KOPT-K1 (cell line): ENCODE measurements around the gene SRCIN1.

Experiments used
- H3K27ac ChIP-seq: fragments of 200-600 bp; sonication (generic); 2 replicates; pipeline ENCODE4 v1.5.1; 2016; ENCODE audit warnings: antibody characterized with exemption, mild to moderate bottlenecking, low read depth, low read length; ENCODE audit not compliant: poor library complexity, severe bottlenecking
- H3K36me3 ChIP-seq: fragments of 200-600 bp; sonication (generic); 2 replicates; pipeline ENCODE4 v1.5.1; 2017; ENCODE audit warnings: antibody characterized with exemption, mild to moderate bottlenecking, low read length, moderate library complexity; ENCODE audit not compliant: insufficient read depth
- H3K9me3 ChIP-seq: fragments of 200-600 bp; sonication (generic); 2 replicates; pipeline ENCODE4 v1.5.1; 2017; ENCODE audit warnings: antibody characterized with exemption, low read length, mild to moderate bottlenecking; ENCODE audit not compliant: insufficient read depth, poor library complexity, severe bottlenecking

The SRCIN1 gene

GRCh38 chr17:38606646-38607611, 1.2 kb upstream of the SRCIN1 start:
- Histone ChIP-seq H3K9me3 (peaks cover 7% of the 10 kb centered on the region), H3K36me3 (no peaks in the 10 kb centered on the region), H3K27ac (no peak overlapping the region)

DNA sequence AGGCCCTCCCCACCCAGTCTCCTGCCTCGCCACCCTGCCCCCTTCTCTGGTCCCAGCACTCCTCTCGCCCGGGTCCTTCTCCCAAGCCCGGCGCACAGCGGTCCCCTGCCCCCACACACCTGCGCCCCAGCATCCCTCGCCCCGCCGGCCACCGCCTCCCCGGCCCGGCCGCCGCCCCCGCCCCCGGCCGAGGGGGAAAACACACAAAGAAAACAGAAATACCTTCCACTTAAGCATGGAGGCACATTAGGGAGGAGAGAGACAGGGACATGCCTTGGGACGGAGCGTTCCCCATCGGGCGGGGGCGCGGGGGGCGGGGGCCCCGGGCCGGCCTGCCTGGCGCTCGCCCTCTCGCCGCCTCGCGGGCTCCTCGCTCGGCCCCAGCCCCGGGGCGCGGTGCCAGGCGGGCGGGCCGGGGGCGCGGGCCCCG, 326 bp downstream of the SRCIN1 start:
- H3K36me3 ChIP-seq: no peaks in the 10 kb centered on the region
- H3K27ac ChIP-seq: no peak overlapping the region
- no peaks in the 10 kb centered on the region for H3K9me3 ChIP-seq

DNA sequence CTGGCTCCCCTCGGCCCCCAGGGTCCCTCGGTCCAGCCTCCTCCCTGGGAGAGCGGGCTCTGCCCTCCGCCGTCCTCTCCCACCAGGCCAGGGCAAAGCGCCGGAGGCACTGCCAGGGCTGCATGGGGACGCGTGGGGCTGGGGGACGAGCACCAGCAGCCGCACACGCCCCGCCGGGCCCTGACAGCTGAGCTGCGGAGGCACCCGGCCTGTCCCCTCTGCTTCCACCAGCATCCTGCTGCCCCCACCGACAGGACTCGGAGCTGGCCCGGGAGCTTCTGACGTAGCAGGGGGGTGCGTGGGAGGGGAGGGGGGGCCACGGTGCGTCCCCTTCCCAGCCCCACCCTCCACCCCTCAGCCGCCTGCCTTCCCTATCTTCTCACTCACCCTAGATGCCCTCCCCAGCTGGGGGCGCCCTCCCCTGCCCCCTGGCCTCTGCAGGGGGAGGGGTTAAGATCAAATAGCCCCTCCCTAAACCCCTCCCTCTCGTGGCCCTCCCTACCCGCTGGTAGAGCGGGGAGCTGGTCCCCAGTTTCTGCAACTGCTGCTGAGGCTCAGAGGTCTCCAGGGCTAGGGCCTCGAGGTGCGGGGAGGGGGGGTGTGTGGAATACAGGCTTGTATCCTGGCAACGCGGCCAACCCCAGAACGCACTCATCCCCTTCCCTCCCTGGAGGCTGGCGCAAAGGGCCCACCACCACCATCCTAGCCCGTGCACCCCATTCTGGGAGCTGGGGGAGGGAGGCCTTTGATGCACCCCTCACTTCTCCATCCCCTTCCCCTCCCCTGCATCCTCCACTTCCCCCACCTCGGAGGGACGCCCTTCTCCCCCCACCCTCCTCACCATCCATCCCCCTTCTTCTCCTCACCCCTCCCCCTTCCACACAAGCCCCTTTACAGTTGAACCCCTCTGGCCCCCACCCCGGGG, 1.0 kb downstream of the SRCIN1 start:
- Histone ChIP-seq H3K27ac (no peak overlapping the region), H3K36me3 (no peaks in the 10 kb centered on the region), H3K9me3 (no peaks in the 10 kb centered on the region)

- no peaks in the 10 kb centered on the region for H3K36me3 ChIP-seq
- H3K9me3 ChIP-seq: no peaks in the 10 kb centered on the region
- H3K27ac ChIP-seq: no peak overlapping the region
These were observed 1.8 kb downstream of the SRCIN1 start for GRCh38 chr17:38603786-38604478.

DNA sequence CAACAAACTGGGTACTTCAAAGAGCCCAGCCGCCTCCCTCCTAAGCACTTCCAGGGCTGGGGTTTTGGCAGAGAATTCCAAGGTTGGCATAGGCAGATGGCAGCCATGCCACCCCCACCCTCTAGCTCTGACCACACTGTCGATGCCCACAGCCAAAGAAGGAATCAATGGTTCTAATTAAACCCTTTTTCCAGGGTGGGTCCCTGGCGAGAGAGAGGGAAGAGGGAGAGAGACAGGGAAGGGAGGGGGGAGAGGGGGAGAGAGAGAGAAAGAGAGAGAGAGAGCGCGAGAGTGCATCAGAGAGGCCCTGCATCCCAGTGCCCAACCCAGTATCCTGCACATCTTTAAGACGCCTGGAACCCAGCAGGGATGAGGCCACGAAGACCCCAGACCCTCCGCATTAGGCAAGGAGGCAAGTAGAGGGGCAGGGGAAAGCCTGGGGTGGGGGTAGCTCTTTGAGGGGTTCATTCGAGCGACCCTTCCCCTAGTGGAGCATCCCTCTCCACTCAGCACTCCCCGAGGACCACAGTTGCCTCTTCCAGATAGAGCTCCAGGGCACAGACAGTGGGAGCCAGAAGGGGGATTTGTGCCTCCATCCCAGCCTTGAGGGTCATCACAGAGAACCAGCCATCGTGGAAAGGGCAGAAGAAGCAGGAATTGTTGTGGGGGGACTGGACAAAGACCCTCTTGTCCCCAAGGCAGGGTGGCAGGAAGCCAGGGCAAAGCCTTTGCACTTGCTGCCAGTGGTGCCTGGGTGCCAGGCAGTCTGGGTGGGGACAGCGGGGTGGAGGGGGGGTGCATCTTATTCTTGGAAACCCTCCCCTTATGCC, 2.6 kb downstream of the SRCIN1 start:
- no peaks in the 10 kb centered on the region for H3K36me3 ChIP-seq
- no peaks in the 10 kb centered on the region for H3K9me3 ChIP-seq
- H3K27ac ChIP-seq: no peak overlapping the region

DNA sequence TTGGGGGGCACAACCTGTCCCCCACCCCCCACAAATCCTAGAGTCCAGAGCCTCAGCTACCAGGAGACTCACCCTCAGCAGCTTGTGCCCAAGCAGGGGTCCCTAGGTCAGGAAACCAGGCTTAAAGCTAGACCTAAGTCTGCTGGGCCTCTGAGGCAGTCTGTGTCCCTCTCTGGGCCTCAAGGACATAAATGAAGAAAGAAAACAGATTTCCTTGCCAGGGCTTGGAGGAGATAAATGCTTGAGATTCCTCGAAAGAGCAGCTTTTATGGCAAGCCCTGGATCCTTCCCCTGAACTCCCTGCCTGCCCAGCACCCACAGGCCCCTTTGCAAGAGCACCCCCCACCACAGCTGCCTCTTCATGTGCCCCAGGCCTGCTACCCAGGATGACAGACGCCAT, 3.3 kb downstream of the SRCIN1 start:
- H3K9me3 ChIP-seq: no peaks in the 10 kb centered on the region
- H3K27ac ChIP-seq: no peak overlapping the region
- no peaks in the 10 kb centered on the region for H3K36me3 ChIP-seq

GRCh38 chr17:38601539-38602351, 4.0 kb downstream of the SRCIN1 start:
- no peak overlapping the region for H3K27ac ChIP-seq
- no peaks in the 10 kb centered on the region for H3K9me3 ChIP-seq

DNA sequence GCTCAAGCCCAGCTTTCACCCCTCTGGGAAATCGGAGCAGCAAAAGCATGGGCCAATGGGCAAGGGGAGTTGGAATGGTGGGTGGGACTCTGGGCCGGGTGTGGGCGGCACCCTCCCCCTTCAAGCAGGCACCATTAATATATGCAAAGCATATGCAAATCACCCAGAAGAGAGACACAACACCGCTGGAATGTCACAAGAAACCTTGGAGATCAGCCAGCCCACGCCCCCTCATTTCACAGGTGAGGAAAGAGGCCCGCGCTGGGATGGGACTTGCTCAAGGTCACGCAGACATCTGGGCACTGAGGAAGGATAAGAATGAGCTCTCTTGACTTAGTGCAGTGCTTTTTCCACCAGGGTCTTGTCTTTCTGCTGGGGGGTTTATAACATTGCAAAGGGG, 4.8 kb downstream of the SRCIN1 start:
- Histone ChIP-seq H3K27ac (no peak overlapping the region), H3K36me3 (no peaks in the 10 kb centered on the region), H3K9me3 (no peaks in the 10 kb centered on the region)

More at GRCh38 chr17:38601539-38602351, 4.0 kb downstream of the SRCIN1 start:
- H3K36me3 ChIP-seq: no peaks in the 10 kb centered on the region

DNA sequence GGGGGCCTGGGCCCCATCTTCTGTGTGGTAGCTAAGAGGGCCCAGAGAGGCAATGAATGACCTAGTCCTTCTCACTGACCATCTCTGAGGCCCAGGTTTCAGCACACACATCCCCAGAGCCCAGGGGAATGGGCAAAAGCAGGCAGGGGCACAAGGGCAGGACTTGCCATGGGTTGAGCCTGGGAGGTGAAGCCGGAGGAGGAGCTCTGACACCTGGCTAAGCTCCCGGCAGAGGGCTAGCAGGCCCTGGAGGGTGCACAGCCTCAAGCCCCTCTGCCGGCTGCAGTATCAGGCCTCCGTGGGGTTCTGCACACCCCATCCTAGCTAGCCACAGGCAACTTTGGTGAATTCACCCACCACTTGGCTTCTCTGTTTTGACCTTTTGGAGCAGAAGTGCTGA, 5.3 kb downstream of the SRCIN1 start:
- no peak overlapping the region for H3K27ac ChIP-seq
- H3K36me3 ChIP-seq: no peaks in the 10 kb centered on the region
- no peaks in the 10 kb centered on the region for H3K9me3 ChIP-seq

- H3K36me3 ChIP-seq: no peaks in the 10 kb centered on the region
- no peaks in the 10 kb centered on the region for H3K9me3 ChIP-seq
- no peak overlapping the region for H3K27ac ChIP-seq
These were observed 6.3 kb downstream of the SRCIN1 start for GRCh38 chr17:38599398-38599856.

DNA sequence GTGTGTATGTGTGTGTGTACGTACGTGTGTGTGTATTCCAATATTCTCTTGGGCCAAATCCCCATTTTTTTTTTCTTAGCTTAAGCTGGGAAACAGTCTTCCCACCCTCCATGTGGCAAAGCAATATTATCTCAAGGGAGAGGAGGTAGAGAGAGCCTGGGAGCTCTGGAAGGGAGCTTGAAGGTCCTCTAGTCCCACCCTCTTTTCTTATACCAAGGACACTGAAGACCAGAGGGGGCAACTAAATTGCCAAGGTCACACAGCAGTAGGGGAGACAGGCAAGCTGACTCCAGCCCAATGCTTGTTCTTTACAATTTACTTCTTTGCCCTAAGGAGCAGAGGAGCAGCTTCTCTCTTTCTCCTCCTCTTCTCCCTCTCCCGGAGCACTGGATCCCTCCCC, 6.8 kb downstream of the SRCIN1 start:
- H3K36me3 ChIP-seq: no peaks in the 10 kb centered on the region
- no peak overlapping the region for H3K27ac ChIP-seq

GRCh38 chr17:38598536-38598935, 7.2 kb downstream of the SRCIN1 start:
- H3K9me3 ChIP-seq: no peaks in the 10 kb centered on the region
- no peaks in the 10 kb centered on the region for H3K36me3 ChIP-seq
- no peak overlapping the region for H3K27ac ChIP-seq

More for the DNA sequence above, 6.8 kb downstream of the SRCIN1 start:
- no peaks in the 10 kb centered on the region for H3K9me3 ChIP-seq

- Histone ChIP-seq H3K27ac (no peak overlapping the region), H3K36me3 (no peaks in the 10 kb centered on the region), H3K9me3 (no peaks in the 10 kb centered on the region)
These were observed 8.4 kb downstream of the SRCIN1 start for GRCh38 chr17:38597375-38597774.
